ENCODE results near the gene GRM1.

- TF ChIP-seq CTCF (IDR thresholded peaks at IDR 0.05) (no peak), EP300 (IDR thresholded peaks at IDR 0.05) (no peak), POLR2A (IDR thresholded peaks at IDR 0.05) (no peak)
Observed at GRCh38 chr6:146290589-146290901, 261.7 kb downstream of the GRM1 start.

Measured in ovary (tissue), 3 donors.